ENCODE data around the gene CYP4F3.
"Not testable (repeated sequence)": the region's sequence is repeated elsewhere in the genome, so short reads cannot be mapped to it uniquely, and the experiment has no call there.

The CYP4F3 gene

GRCh38 chr19:15640294-15640903 is at the start of gene CYP4F3:
TSS of gene CYP4F3 (plus strand) at chr19:15640897. CDS start at chr19:15641416, 519 bp downstream.
- DNase-seq = peak; percentile 18

- DNase-seq = no peak
Measured at GRCh38 chr19:15591796-15592195, 48.9 kb upstream of the CYP4F3 start.

GRCh38 chr19:15592506-15592905 is 48.2 kb upstream of the CYP4F3 start:
- DNase-seq = not testable (repeated sequence)

GRCh38 chr19:15593766-15594165 is 46.9 kb upstream of the CYP4F3 start:
- not testable (repeated sequence) for DNase-seq

- no peak for DNase-seq
Measured at GRCh38 chr19:15595069-15595468, 45.6 kb upstream of the CYP4F3 start.

- DNase-seq = not testable (repeated sequence)
Measured at GRCh38 chr19:15607978-15608925, 32.4 kb upstream of the CYP4F3 start.

GRCh38 chr19:15609261-15609660 is 31.4 kb upstream of the CYP4F3 start:
- DNase-seq = no peak

- DNase-seq = no peak
Measured at GRCh38 chr19:15612342-15612741, 28.4 kb upstream of the CYP4F3 start.

GRCh38 chr19:15613338-15613737 is 27.4 kb upstream of the CYP4F3 start:
- no peak for DNase-seq

GRCh38 chr19:15614507-15615379 is 26.0 kb upstream of the CYP4F3 start, which contains the start of gene CYP4F8:
TSS of gene CYP4F8 (plus strand) at chr19:15615218. CDS start at chr19:15615617, 399 bp downstream.
- no peak for DNase-seq

GRCh38 chr19:15615526-15615925 is 25.2 kb upstream of the CYP4F3 start:
- no peak for DNase-seq

- no peak for DNase-seq
Measured at GRCh38 chr19:15616183-15616582, 24.5 kb upstream of the CYP4F3 start.

GRCh38 chr19:15616627-15617270 is 23.9 kb upstream of the CYP4F3 start:
- no peak for DNase-seq

- DNase-seq = no peak
Measured at GRCh38 chr19:15618321-15618720, 22.4 kb upstream of the CYP4F3 start.

- DNase-seq = no peak
Measured at GRCh38 chr19:15621801-15622200, 18.9 kb upstream of the CYP4F3 start.

- DNase-seq = no peak
Measured at GRCh38 chr19:15622991-15623390, 17.7 kb upstream of the CYP4F3 start.

- DNase-seq = no peak
Measured at GRCh38 chr19:15623711-15624318, 16.9 kb upstream of the CYP4F3 start.

GRCh38 chr19:15628236-15629002 is 12.3 kb upstream of the CYP4F3 start:
- DNase-seq = no peak

- peak; percentile 56 for DNase-seq
Measured at GRCh38 chr19:15629003-15629880, 11.5 kb upstream of the CYP4F3 start.

- no peak for DNase-seq
Measured at GRCh38 chr19:15631817-15632216, 8.9 kb upstream of the CYP4F3 start.
